HCT116 (cell line): ENCODE data around the gene SLC35G6. TPM values are rescaled to one million over a fixed set of nuclear protein-coding genes. Genes with fewer than 3 reads are reported as not detected.

ENCODE experiments used
- ATAC-seq: fragments of 200-7000 bp; cut with Tn5 transposase; 2 replicates; pipeline ENCODE4 v1.9.1; 2020; ENCODE audit warnings: mild to moderate bottlenecking, moderate library complexity
- BruUV-seq: library from RNA; stranded (reverse); fragments of 400-500 nt; replicated peaks from 2 replicates; lab custom pipeline; 2021; lab: Mats Ljungman, UMichigan
- CTCF ChIA-PET: fragments of 300-600 bp; sonication (Branson Sonifier 250); formaldehyde crosslinking; loops from one replicate; lab custom pipeline; 2021; ENCODE audit warnings: antibody characterized with exemption; lab: Charles Lee
- POLR2A ChIA-PET: fragments of 300-600, 350-600 bp; sonication (Branson Sonifier 250); formaldehyde crosslinking; loops from one replicate; lab custom pipeline; 2021; ENCODE audit warnings: antibody characterized with exemption; lab: Charles Lee
- RAD21 ChIA-PET, 2 experiments: fragments of 300-600 bp; sonication (Branson Sonifier 250); formaldehyde crosslinking; loops; one replicate each; lab custom pipeline; 2023; ENCODE audit warnings: low total read pairs in 2 of 2; ENCODE audit not compliant: uncharacterized antibody in 2 of 2, unreplicated experiment in 2 of 2, low non-redundant PET in 1 of 2; lab: Charles Lee
- DNase-seq: peaks from one replicate; pipeline ENCODE4 v3.0.0-alpha.2; 2010; ENCODE audit warnings: low read depth, low spot score
- H2AFZ ChIP-seq: fragments of 200-600 bp; shearing (Covaris generic), sonication (generic); 2 replicates; pipeline ENCODE4 v1.6.1; 2017; ENCODE audit warnings: low read depth, mixed run types, mixed read lengths, antibody characterized with exemption, low read length; ENCODE audit not compliant: poor library complexity, severe bottlenecking
- H3K27ac ChIP-seq: 2 replicates; pipeline ENCODE4 v1.5.1; 2012; ENCODE audit warnings: low read depth, low read length
- H3K27me3 ChIP-seq: fragments of 200-600 bp; sonication (generic); 2 replicates; pipeline ENCODE4 v1.6.1; 2016; ENCODE audit warnings: mixed run types, low read length, mixed read lengths; ENCODE audit not compliant: insufficient read depth
- H3K36me3 ChIP-seq, 2 experiments: fragments of 200-500 bp in 1 of 2; fragments of 200-600 bp in 1 of 2; sonication (Bioruptor generic) in 1 of 2; sonication (generic) in 1 of 2; 2 replicates each; pipeline versions ENCODE4 v1.5.1 to v1.6.1; 2014 to 2016; ENCODE audit warnings: low read length in 2 of 2, inconsistent platforms in 1 of 2, mixed read lengths in 1 of 2, mixed run types in 1 of 2; ENCODE audit not compliant: insufficient read depth in 2 of 2, control insufficient read depth in 1 of 2
- H3K4me1 ChIP-seq, 2 experiments: fragments of 200-600 bp in 1 of 2; sonication (generic) in 1 of 2; 2 replicates each; pipeline versions ENCODE4 v1.5.1 to v1.6.1; 2012 to 2017; ENCODE audit warnings: low read length in 2 of 2, inconsistent platforms in 1 of 2, mild to moderate bottlenecking in 1 of 2, mixed read lengths in 1 of 2, mixed run types in 1 of 2, moderate library complexity in 1 of 2; ENCODE audit not compliant: insufficient read depth in 2 of 2, control insufficient read depth in 1 of 2
- H3K4me2 ChIP-seq: fragments of 200-600 bp; sonication (generic); 2 replicates; pipeline ENCODE4 v1.6.1; 2017; ENCODE audit warnings: mixed run types, low read length, mixed read lengths
- H3K4me3 ChIP-seq, 2 experiments: fragments of 200-600 bp in 1 of 2; sonication (generic) in 1 of 2; replicated peaks in 1 of 2; 2 replicates each; pipeline ENCODE4 v1.5.1; 2011 to 2016; ENCODE audit warnings: low read length in 2 of 2, control low read depth in 1 of 2, low read depth in 1 of 2, mild to moderate bottlenecking in 1 of 2, mixed read lengths in 1 of 2, mixed run types in 1 of 2
- H3K79me2 ChIP-seq: fragments of 200-600 bp; sonication (generic); 2 replicates; pipeline ENCODE4 v1.6.1; 2017; ENCODE audit warnings: mild to moderate bottlenecking, mixed run types, low read length, moderate library complexity, mixed read lengths; ENCODE audit not compliant: insufficient read depth
- H3K9ac ChIP-seq: fragments of 200-600 bp; sonication (generic); 2 replicates; pipeline ENCODE4 v1.6.1; 2016; ENCODE audit warnings: low read length, mixed read lengths
- H3K9me2 ChIP-seq: fragments of 200-600 bp; sonication (generic), shearing (Covaris generic); 2 replicates; pipeline ENCODE4 v1.6.1; 2017; ENCODE audit warnings: mixed run types, mild to moderate bottlenecking, moderate library complexity; ENCODE audit not compliant: insufficient read depth
- H3K9me3 ChIP-seq, 2 experiments: fragments of 200-500 bp in 1 of 2; fragments of 200-600 bp in 1 of 2; sonication (Bioruptor generic) in 1 of 2; sonication (generic) in 1 of 2; 2 replicates each; pipeline ENCODE4 v1.6.1; 2014 to 2017; ENCODE audit warnings: low read length in 2 of 2, mixed read lengths in 2 of 2, inconsistent platforms in 1 of 2, low read depth in 1 of 2, mild to moderate bottlenecking in 1 of 2, mixed run types in 1 of 2, moderate library complexity in 1 of 2; ENCODE audit not compliant: control insufficient read depth in 1 of 2, insufficient read depth in 1 of 2
- H4K20me1 ChIP-seq: fragments of 200-600 bp; sonication (generic), shearing (Covaris generic); 2 replicates; pipeline ENCODE4 v1.6.1; 2017; ENCODE audit warnings: mixed run types, mild to moderate bottlenecking, moderate library complexity; ENCODE audit not compliant: insufficient read depth
- EGR1 ChIP-seq: IDR thresholded peaks from 2 replicates; pipeline ENCODE4 v1.6.1; 2012; ENCODE audit warnings: low read depth
- FOSL1 ChIP-seq: IDR thresholded peaks from 2 replicates; pipeline ENCODE4 v1.6.1; 2012; ENCODE audit warnings: low read depth
- POLR2AphosphoS5 ChIP-seq: IDR thresholded peaks from 2 replicates; pipeline ENCODE4 v1.6.1; 2011; ENCODE audit warnings: mild to moderate bottlenecking, low read depth, low read length, moderate library complexity
- ZFX ChIP-seq: fragments of 450-650 bp; IDR thresholded peaks from 2 replicates; pipeline ENCODE4 v1.6.1; 2017
- intact Hi-C: fragments of 100-400 bp; cut with micrococcal nuclease; formaldehyde crosslinking; loops from 2 replicates; pipeline ENCODE4 v1.10.0; 2022
- total RNA-seq: library from RNA; stranded (reverse); gene quantifications from one replicate; pipeline ENCODE4 v1.2.1, GENCODE V29; 2021; ENCODE audit not compliant: unreplicated experiment
- TF ChIP-seq, protein P1 (sequence below): IDR thresholded peaks from 2 replicates; pipeline ENCODE4 v1.6.1; 2012
- TF ChIP-seq, protein P2 (sequence below), 3 experiments: fragments of 200-600 bp in 1 of 3; sonication (generic) in 1 of 3; IDR thresholded peaks in 2 of 3; conservative IDR thresholded peaks in 1 of 3; 2 replicates each; pipeline ENCODE4 v1.5.1; 2012 to 2017; ENCODE audit warnings: low read depth in 2 of 3, low read length in 2 of 3, antibody characterized with exemption in 1 of 3, borderline replicate concordance in 1 of 3, control low read depth in 1 of 3, mild to moderate bottlenecking in 1 of 3, mixed read lengths in 1 of 3, mixed run types in 1 of 3, moderate library complexity in 1 of 3; ENCODE audit not compliant: insufficient read depth in 1 of 3

The SLC35G6 gene
- total RNA-seq, 1 experiment from 2014 or later: not detected

DNA sequence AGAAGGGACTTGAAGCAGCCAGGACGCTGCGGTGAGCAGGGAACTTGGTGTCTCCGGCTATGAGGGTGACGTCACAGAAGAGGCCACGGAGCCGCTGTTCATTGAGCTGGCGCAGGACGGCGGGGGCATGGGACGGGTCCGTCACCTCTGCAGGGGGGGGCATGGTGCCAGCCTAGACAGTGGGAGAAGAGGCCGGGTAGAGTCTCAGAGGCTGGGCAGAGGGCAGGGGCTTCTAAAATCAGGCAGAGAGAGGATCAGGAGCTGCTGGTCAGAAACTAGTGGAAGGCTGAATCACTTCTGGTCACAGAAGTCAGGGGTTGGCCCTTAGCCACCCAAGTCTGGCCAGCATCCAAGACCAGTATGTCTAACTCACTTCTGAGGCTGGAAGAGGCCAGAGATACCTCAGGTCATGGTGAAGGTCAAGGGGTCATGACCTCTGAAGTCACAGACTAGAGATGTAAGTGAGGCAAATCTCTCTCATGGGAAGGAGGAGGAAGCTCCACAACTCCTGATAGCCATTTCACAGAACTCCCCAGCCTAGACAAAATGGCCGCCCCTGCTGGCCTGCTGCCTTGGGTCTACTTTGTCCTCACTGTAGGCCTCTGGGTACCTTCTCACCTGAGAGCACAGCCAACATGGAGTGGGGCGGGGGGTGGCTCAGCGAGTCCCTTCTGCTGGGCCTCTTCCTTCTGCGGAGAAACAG, 14.5 kb upstream of the SLC35G6 start:
- no peak overlapping the region for H3K9ac ChIP-seq
- CTCF ChIA-PET: no interaction called here
- ATAC-seq: no peak

More for the DNA sequence above, 14.5 kb upstream of the SLC35G6 start:
- BruUV-seq: no TSS peak
- no peak overlapping the region for H3K4me3 ChIP-seq
- TF ChIP-seq ZFX: no peak
- TF ChIP-seq FOSL1: no peak
- TF ChIP-seq EGR1: no peak
- no peak for TF ChIP-seq POLR2AphosphoS5
- TF ChIP-seq, protein P1, sequence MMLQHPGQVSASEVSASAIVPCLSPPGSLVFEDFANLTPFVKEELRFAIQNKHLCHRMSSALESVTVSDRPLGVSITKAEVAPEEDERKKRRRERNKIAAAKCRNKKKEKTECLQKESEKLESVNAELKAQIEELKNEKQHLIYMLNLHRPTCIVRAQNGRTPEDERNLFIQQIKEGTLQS: no peak
- TF ChIP-seq, protein P2, sequence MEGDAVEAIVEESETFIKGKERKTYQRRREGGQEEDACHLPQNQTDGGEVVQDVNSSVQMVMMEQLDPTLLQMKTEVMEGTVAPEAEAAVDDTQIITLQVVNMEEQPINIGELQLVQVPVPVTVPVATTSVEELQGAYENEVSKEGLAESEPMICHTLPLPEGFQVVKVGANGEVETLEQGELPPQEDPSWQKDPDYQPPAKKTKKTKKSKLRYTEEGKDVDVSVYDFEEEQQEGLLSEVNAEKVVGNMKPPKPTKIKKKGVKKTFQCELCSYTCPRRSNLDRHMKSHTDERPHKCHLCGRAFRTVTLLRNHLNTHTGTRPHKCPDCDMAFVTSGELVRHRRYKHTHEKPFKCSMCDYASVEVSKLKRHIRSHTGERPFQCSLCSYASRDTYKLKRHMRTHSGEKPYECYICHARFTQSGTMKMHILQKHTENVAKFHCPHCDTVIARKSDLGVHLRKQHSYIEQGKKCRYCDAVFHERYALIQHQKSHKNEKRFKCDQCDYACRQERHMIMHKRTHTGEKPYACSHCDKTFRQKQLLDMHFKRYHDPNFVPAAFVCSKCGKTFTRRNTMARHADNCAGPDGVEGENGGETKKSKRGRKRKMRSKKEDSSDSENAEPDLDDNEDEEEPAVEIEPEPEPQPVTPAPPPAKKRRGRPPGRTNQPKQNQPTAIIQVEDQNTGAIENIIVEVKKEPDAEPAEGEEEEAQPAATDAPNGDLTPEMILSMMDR (IDR thresholded peaks at IDR 0.05 in 2 of 3, conservative IDR thresholded peaks at IDR 0.05 in 1 of 3; ENCODE audit: borderline replicate concordance in 1 of 3, insufficient read depth in 1 of 3, low read depth in 2 of 3, low read length in 2 of 3): no peak
- TF ChIP-seq, all 23 proteins: peak for 0
- H3K9me3 ChIP-seq: no peaks in the 10 kb centered on the region
- H4K20me1 ChIP-seq: no peaks in the 10 kb centered on the region
- no peak for DNase-seq
- no peak overlapping the region for H3K27ac ChIP-seq
- H3K36me3 ChIP-seq: no peaks in the 10 kb centered on the region; a peak in 2 of 4 replicates
- H3K27me3 ChIP-seq: no peaks in the 10 kb centered on the region
- H3K4me1 ChIP-seq: peaks cover 0 to 5% of the 10 kb centered on the region in 2 experiments; a peak in 1 of 4 replicates
- H3K4me2 ChIP-seq: no peak overlapping the region
- no peaks in the 10 kb centered on the region for H3K9me2 ChIP-seq
- ChIA-PET POLR2A (interaction anchor here (1.0 kb wide), 1 partner anchor 63 kb away, joined by 3 read pairs; the partner anchor contains the start of gene TMEM256), RAD21 (no interaction called here)
- no peak overlapping the region for H2AFZ ChIP-seq
- intact Hi-C loops: no loop called here
- H3K79me2 ChIP-seq: peaks cover 4% of the 10 kb centered on the region; the same call in 1 of the 2 replicates
